BLaER1 treated with 17β-estradiol and CSF1 and Interleukin-3, amounts not matched to agents 10 nM and 100 nM (cell line): ENCODE data around the gene UPK1B.
A peak's percentile ranks its signal among the peaks of the same experiment; 100 is the strongest.

Experiments
- H3K27ac ChIP-seq, 11 experiments: shearing (Covaris generic); formaldehyde crosslinking; 2 replicates each; pipeline ENCODE4 v1.8.1; 2022
- H3K27me3 ChIP-seq, 11 experiments: shearing (Covaris generic); formaldehyde crosslinking; 2 replicates each; pipeline ENCODE4 v1.8.1; 2022
- H3K36me3 ChIP-seq, 11 experiments: shearing (Covaris generic); formaldehyde crosslinking; 2 replicates each; pipeline ENCODE4 v1.8.1; 2022
- H3K4me1 ChIP-seq, 10 experiments: shearing (Covaris generic); formaldehyde crosslinking; 2 replicates each; pipeline ENCODE4 v1.8.1; 2022
- H3K4me2 ChIP-seq, 11 experiments: shearing (Covaris generic); formaldehyde crosslinking; 2 replicates each; pipeline ENCODE4 v1.8.1; 2022
- H3K4me3 ChIP-seq, 10 experiments: shearing (Covaris generic); formaldehyde crosslinking; 2 replicates each; pipeline ENCODE4 v1.8.1; 2022
- H3K9ac ChIP-seq, 11 experiments: shearing (Covaris generic); formaldehyde crosslinking; 2 replicates each; pipeline ENCODE4 v1.8.1; 2022
- H3K9me3 ChIP-seq, 11 experiments: shearing (Covaris generic); formaldehyde crosslinking; replicated peaks in 1 of 11; 2 replicates each; pipeline ENCODE4 v1.8.1; 2022
- H4K20me1 ChIP-seq, 11 experiments: shearing (Covaris generic); formaldehyde crosslinking; 2 replicates each; pipeline ENCODE4 v1.8.1; 2022
- Cebpa-rat ChIP-seq, 11 experiments: shearing (Covaris generic); IDR thresholded peaks; 2 replicates each; pipeline ENCODE4 v1.8.1; 2022

UPK1B gene

GRCh38 chr3:119219069-119219468 is 45.7 kb downstream of the UPK1B start:
- no peaks in the 10 kb centered on the region; a peak in 1 of 22 replicates for H4K20me1 ChIP-seq
- H3K27ac ChIP-seq = no peak overlapping the region
- H3K9me3 ChIP-seq = no peaks in the 10 kb centered on the region
- no peak overlapping the region for H3K4me3 ChIP-seq
- H3K27me3 ChIP-seq = no peaks in the 10 kb centered on the region
- no peak for TF ChIP-seq Cebpa-rat (IDR thresholded peaks at IDR 0.05)
- no peak overlapping the region for H3K9ac ChIP-seq
- peaks cover 94 to 100% (median 98%) of the 10 kb centered on the region in 11 experiments for H3K36me3 ChIP-seq
- 0 out of 22 replicates have a peak overlapping the region, but pooled peaks of 1 of the 11 experiments have one; percentile 11 for H3K4me2 ChIP-seq
- peaks cover 0 to 7% (median 3%) of the 10 kb centered on the region in 10 experiments; a peak in 5 of 20 replicates for H3K4me1 ChIP-seq

- Histone ChIP-seq H3K9me3 (no peaks in the 10 kb centered on the region), H3K4me3 (no peak overlapping the region), H4K20me1 (no peaks in the 10 kb centered on the region), H3K4me1 (peaks cover 0 to 7% (median 3%) of the 10 kb centered on the region in 10 experiments; a peak in 5 of 20 replicates), H3K27ac (no peak overlapping the region), H3K36me3 (peaks cover 88 to 97% (median 95%) of the 10 kb centered on the region in 11 experiments), H3K27me3 (no peaks in the 10 kb centered on the region), H3K4me2 (no peak overlapping the region), H3K9ac (no peak overlapping the region)
- no peak for TF ChIP-seq Cebpa-rat (IDR thresholded peaks at IDR 0.05)
Measured at GRCh38 chr3:119220198-119220597, 46.8 kb downstream of the UPK1B start.

GRCh38 chr3:119220970-119221667 is 47.7 kb downstream of the UPK1B start:
- Histone ChIP-seq H3K4me2 (no peak overlapping the region), H3K4me3 (no peak overlapping the region), H3K27me3 (no peaks in the 10 kb centered on the region), H3K36me3 (peaks cover 88 to 97% (median 94%) of the 10 kb centered on the region in 11 experiments), H3K4me1 (peaks cover 0 to 7% (median 3%) of the 10 kb centered on the region in 10 experiments; a peak in 5 of 20 replicates), H4K20me1 (no peaks in the 10 kb centered on the region), H3K9me3 (no peaks in the 10 kb centered on the region), H3K9ac (no peak overlapping the region), H3K27ac (no peak overlapping the region)
- no peak for TF ChIP-seq Cebpa-rat (IDR thresholded peaks at IDR 0.05)

GRCh38 chr3:119221779-119222320 is 48.5 kb downstream of the UPK1B start:
- Histone ChIP-seq H3K36me3 (peaks cover 88 to 97% (median 94%) of the 10 kb centered on the region in 11 experiments), H3K4me2 (no peak overlapping the region), H3K9ac (no peak overlapping the region), H3K9me3 (no peaks in the 10 kb centered on the region), H3K27ac (no peak overlapping the region), H3K27me3 (no peaks in the 10 kb centered on the region), H3K4me3 (no peak overlapping the region), H3K4me1 (peaks cover 0 to 7% (median 3%) of the 10 kb centered on the region in 10 experiments; a peak in 5 of 20 replicates), H4K20me1 (0 out of 22 replicates have a peak, but pooled peaks cover 0 to 2% (median 0%) of the 10 kb centered on the region in 11 experiments)
- TF ChIP-seq Cebpa-rat (IDR thresholded peaks at IDR 0.05) = no peak

GRCh38 chr3:119222391-119222790 is 49.0 kb downstream of the UPK1B start:
- H3K4me1 ChIP-seq = peaks cover 0 to 7% (median 3%) of the 10 kb centered on the region in 10 experiments; a peak in 5 of 20 replicates
- peaks cover 88 to 97% (median 94%) of the 10 kb centered on the region in 11 experiments for H3K36me3 ChIP-seq
- no peak overlapping the region for H3K4me2 ChIP-seq
- TF ChIP-seq Cebpa-rat (IDR thresholded peaks at IDR 0.05) = no peak
- H3K9me3 ChIP-seq = no peaks in the 10 kb centered on the region
- H3K9ac ChIP-seq = no peak overlapping the region
- H3K27me3 ChIP-seq = no peaks in the 10 kb centered on the region
- H3K27ac ChIP-seq = no peak overlapping the region
- H4K20me1 ChIP-seq = 0 out of 22 replicates have a peak, but pooled peaks cover 0 to 8% (median 0%) of the 10 kb centered on the region in 11 experiments
- no peak overlapping the region for H3K4me3 ChIP-seq

- H3K27me3 ChIP-seq = no peaks in the 10 kb centered on the region
- no peak overlapping the region for H3K9ac ChIP-seq
- no peak overlapping the region for H3K27ac ChIP-seq
- peaks cover 0 to 7% (median 3%) of the 10 kb centered on the region in 10 experiments; a peak in 5 of 20 replicates for H3K4me1 ChIP-seq
- peaks cover 0 to 14% (median 0%) of the 10 kb centered on the region in 11 experiments; a peak in 1 of 22 replicates for H4K20me1 ChIP-seq
- no peak overlapping the region for H3K4me3 ChIP-seq
- H3K36me3 ChIP-seq = peaks cover 88 to 97% (median 94%) of the 10 kb centered on the region in 11 experiments
- H3K4me2 ChIP-seq = no peak overlapping the region
- no peaks in the 10 kb centered on the region for H3K9me3 ChIP-seq
- TF ChIP-seq Cebpa-rat (IDR thresholded peaks at IDR 0.05) = no peak
Measured at GRCh38 chr3:119223511-119223910, 50.1 kb downstream of the UPK1B start.

GRCh38 chr3:119225121-119225520 is 51.7 kb downstream of the UPK1B start:
- no peaks in the 10 kb centered on the region; a peak in 1 of 22 replicates for H3K9me3 ChIP-seq
- H3K27ac ChIP-seq = no peak overlapping the region
- no peaks in the 10 kb centered on the region for H3K4me1 ChIP-seq
- no peak for TF ChIP-seq Cebpa-rat (IDR thresholded peaks at IDR 0.05)
- H3K36me3 ChIP-seq = peaks cover 92 to 98% (median 94%) of the 10 kb centered on the region in 11 experiments
- no peaks in the 10 kb centered on the region for H3K27me3 ChIP-seq
- H3K9ac ChIP-seq = no peak overlapping the region
- no peak overlapping the region for H3K4me2 ChIP-seq
- H4K20me1 ChIP-seq = peaks cover 0 to 14% (median 0%) of the 10 kb centered on the region in 11 experiments; a peak in 1 of 22 replicates
- no peak overlapping the region for H3K4me3 ChIP-seq

GRCh38 chr3:119227070-119227850 is 53.9 kb downstream of the UPK1B start:
- Histone ChIP-seq H3K27me3 (no peaks in the 10 kb centered on the region), H4K20me1 (peaks cover 0 to 14% (median 0%) of the 10 kb centered on the region in 11 experiments; a peak in 1 of 22 replicates), H3K36me3 (peaks cover 87 to 93% (median 92%) of the 10 kb centered on the region in 11 experiments), H3K4me3 (no peak overlapping the region), H3K9me3 (peaks cover 0 to 5% (median 0%) of the 10 kb centered on the region in 11 experiments; a peak in 1 of 22 replicates), H3K27ac (no peak overlapping the region), H3K9ac (no peak overlapping the region), H3K4me1 (no peaks in the 10 kb centered on the region), H3K4me2 (no peak overlapping the region)
- TF ChIP-seq Cebpa-rat (IDR thresholded peaks at IDR 0.05) = no peak
